GM20431 (cell line): Measurements from ENCODE around the gene RPAP3.
"Not testable (repeated sequence)": the region's sequence is repeated elsewhere in the genome, so short reads cannot be mapped to it uniquely, and the experiment has no call there.

Experiments
- in situ Hi-C: fragments of 300-500 bp; cut with MseI, MboI; formaldehyde crosslinking; loops from one replicate; pipeline ENCODE4 v1.15.0; 2020; ENCODE audit warnings: low sequenced_read_pairs; ENCODE audit not compliant: unreplicated experiment

The RPAP3 gene

DNA sequence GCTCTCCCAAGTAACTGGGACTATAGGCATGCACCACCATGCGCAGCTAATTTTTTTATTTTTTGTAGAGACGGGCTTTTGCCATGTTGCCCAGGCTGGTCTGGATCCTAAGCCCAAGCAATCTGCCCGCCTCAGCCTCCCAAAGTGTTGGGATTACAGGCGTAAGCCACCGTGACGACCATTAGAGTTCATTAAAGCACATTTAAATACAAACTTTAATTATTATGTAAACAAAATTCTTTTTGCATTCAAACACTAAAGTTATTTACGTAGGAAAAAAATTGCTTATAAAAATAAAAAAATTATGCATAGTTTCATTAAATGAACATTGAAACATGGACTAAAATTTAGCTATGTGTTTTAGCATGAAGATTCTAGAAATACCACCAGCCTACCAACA, 7.2 kb downstream of the RPAP3 start:
- in situ Hi-C loops, result no loop called here

DNA sequence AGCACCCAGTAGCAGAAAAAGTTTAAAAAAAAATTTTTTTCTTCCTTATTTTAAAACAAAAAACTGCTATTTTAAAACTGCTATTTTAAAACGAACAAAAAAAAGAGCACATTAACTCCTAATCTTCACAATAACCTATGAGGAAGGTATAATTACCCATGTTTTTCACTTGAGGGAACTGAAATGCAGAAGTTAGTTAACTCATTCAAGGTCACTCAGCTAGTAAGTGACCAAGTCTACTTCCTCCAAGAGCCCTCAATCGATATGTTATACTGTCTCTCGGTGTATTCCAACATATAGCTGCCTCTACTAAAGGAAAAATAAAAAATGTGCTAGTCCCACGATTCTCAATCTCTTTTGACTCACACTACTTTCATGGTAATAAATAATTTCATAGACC, 7.8 kb downstream of the RPAP3 start:
- in situ Hi-C loops, result no loop called here

- in situ Hi-C loops, result no loop called here
These were observed 16.6 kb downstream of the RPAP3 start for GRCh38 chr12:47689215-47689614.

- in situ Hi-C loops, result no loop called here
These were observed 18.2 kb downstream of the RPAP3 start for GRCh38 chr12:47687636-47688035.

DNA sequence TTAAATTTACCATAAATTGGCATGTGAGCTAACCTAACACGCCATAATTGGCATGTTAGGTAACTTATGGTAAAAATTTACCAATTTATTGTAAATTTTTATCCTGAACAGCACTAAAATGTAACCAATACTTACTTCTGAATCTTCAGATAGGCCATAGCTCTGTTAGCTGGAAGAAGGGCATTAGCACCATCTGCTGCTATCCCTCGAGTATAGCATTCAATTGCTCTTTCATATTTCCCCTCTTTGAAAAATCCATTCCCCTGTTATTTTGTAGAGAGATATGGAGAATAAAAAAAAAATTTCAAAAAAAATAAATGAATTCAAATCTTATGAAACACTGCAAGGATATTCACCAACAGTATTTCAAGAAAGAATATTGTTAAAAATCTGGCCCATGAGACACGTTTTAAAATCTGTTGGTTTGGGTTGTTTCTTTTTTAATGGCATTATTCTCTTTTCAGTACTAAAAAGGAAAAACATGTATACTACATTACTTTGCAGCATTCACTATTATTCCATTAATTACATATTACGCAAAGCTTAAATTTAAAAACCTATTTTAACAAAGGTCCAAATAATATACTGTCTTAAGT, 19.1 kb downstream of the RPAP3 start:
- in situ Hi-C loops, result no loop called here

- in situ Hi-C loops, result no loop called here
These were observed 26.0 kb downstream of the RPAP3 start for GRCh38 chr12:47679785-47680184.

DNA sequence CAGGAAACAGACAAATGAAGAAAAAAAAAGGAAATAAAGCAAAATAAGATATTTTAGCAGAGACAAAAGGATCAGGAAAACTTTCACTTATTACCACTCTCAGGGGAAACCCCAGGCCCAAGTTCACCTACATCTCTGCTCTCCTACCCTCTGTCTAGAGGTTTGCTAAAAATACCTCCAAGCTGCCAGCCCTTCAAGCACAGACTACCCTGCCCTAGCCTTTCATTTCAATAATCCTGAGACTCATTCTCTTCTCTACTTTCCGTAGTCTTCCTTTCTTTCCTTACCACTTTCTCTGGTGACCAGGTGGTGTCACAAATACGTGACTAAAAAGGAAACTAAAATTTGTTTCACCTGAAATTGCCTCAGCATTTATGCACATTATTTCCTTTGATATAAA, 33.8 kb downstream of the RPAP3 start:
- in situ Hi-C loops, result no loop called here

DNA sequence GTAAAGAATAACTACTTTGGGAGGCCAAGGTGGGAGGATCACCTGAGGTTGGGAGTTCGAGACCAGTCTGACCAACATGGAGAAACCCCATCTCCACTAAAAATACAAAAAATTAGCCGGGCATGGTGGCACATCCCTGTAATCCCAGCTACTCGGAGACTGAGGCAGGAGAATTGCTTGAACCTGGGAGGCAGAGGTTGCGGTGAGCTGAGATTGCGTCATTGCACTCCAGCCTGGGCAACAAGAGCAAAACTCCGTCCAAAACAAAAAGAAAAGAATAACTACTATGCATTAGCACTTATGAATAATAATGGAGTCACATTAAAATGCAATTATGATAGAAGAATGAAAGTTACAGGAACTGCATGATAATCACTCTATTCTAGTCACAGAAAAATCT, 37.9 kb downstream of the RPAP3 start:
- in situ Hi-C loops, result not testable (repeated sequence)

GRCh38 chr12:47652521-47653234, 53.2 kb downstream of the RPAP3 start:
- in situ Hi-C loops, result no loop called here

- in situ Hi-C loops, result no loop called here
These were observed 54.2 kb downstream of the RPAP3 start for GRCh38 chr12:47651368-47652254.

DNA sequence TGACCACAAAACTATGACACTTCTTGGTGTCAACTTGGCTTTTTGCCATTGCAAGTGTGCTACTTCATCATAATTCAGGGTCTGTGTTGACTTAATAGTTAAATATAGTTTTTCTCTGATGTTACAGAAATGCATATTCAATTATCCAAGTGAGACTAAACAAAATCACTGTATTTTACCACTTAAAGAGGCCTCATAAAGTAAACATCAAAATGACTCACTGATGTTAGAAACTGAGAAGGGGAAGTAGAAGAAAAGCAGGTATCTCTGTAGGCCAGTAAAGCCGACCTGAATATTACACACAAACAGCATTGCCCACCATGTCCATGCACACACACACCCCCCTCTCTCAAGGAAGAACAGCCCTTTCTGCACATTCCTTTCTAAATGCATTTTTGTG, 55.4 kb downstream of the RPAP3 start:
- in situ Hi-C loops, result no loop called here

- in situ Hi-C loops, result no loop called here
These were observed 56.4 kb downstream of the RPAP3 start for GRCh38 chr12:47649381-47649780.

- in situ Hi-C loops, result no loop called here
These were observed 57.7 kb downstream of the RPAP3 start for GRCh38 chr12:47648056-47648579.

GRCh38 chr12:47642310-47642709, 63.5 kb downstream of the RPAP3 start:
- in situ Hi-C loops, result not testable (repeated sequence)

DNA sequence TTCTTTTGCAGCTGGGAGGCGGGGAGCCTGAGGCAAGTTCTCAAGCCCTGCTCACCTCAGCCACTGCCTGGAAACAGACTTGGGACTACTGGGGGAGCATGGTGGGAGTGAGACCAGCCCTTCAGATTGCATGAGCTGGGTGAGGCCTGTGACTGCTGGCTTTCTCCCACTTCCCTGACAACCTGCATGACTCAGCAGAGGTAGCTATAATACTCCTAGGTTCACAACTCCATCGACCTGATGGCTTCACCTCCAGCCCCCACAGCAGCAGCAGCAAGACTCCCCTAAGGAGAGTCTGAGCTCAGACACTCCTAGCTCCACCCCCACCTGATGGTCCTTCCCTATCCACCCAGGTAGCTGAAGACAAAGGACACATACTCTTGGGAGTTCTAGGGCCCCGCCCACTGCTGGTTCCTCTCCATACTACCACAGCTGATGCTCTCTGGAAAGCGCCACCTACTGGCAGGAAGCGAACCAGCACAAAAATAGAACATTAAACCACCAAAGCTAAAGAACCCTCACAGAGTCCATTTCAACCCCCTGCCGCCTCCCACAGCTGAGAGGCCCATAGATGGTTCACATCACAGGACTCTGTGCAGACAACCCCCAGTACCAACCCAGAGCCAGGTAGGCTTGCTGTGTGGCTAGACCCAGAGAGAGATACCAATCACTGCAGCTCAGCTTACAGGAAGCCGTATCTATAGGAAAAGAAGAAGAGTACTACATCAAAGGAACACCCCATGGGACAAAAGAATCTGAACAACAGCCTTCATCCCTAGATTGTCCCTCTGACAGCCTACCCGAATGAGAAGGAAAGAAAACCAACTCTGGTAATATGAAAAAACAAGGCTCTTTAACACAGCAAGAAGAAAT, 68.7 kb downstream of the RPAP3 start:
- in situ Hi-C loops, result no loop called here

- in situ Hi-C loops, result not testable (repeated sequence)
These were observed 70.1 kb downstream of the RPAP3 start for GRCh38 chr12:47635770-47636169.

GRCh38 chr12:47634127-47634526, 71.7 kb downstream of the RPAP3 start:
- in situ Hi-C loops, result no loop called here

DNA sequence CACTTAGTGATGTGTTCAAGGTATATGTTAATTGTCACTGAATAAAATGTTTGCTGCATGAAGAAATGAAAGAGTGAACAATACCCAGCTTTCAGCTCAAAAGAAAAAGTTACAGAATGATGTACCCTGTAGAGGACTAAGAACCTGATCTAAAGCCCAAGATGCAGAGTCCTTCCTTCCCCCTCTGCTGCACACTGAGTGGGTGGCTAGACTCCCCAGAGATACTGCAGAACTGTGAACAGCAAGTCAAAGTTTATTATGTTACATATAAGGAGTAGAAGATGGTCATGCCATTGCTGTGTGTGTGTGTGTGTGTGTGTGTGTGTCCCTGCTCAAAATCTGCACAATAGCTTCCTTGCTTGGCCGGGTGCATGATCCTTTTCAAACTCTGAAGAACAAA, 83.9 kb downstream of the RPAP3 start:
- in situ Hi-C loops, result no loop called here

DNA sequence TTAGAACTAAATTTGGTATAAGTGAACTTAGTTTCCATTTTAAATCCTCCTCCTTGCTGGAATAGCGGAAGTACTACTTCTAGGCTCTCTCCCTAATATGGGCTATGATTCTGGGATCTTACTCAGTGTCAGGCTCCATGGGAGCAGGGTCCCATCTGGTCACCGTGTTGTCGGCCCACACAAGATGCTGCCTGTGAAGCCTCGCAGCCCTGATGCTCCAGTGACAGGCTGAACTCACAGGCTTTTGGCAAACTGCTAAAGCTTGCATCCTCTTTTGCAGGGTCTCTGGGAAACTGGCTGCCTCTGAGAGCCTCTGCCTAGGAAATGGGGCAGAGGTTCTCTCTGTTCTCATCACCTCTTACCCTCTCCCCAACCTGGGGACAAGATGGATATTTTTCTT, 88.4 kb downstream of the RPAP3 start:
- in situ Hi-C loops, result no loop called here

- in situ Hi-C loops, result no loop called here
These were observed 89.4 kb downstream of the RPAP3 start for GRCh38 chr12:47616440-47616839.
